ENCODE results near the gene EGFL7.

The EGFL7 gene

DNA sequence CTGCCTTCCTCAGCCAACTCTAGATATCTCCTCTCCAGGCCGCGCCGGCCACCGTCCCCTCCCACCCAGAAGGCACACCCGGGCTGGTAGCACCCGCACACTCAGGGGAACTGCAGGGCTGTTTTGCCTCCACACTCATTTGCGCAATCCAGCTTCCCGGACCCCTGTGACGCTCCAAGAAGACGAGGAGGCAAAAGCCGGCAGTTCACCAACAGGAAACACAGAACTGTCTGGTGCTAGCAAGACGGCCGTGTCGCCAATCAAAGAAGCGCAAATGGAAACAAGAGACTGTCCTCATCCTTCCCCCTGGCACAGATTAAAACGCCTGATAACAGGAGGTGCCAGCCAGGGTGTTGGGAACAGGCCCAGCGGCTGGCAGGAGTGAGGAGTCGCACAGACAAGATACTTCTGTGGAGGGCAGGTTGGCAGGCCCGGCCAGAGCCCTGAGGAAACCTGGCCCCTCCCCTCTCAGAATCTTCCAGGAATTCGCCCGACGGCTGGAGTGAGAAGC lies 16.8 kb downstream of the EGFL7 start:
- Histone ChIP-seq H3K36me3 (ENCODE audit: control insufficient read depth in 5 of 5, insufficient read depth in 5 of 5, low read length in 5 of 5) (peaks cover 0 to 33% (median 29%) of the 10 kb centered on the region in 5 donors), H3K4me3 (ENCODE audit: low read depth in 1 of 5, low read length in 5 of 5) (peak overlapping the region in 2 of 5 donors; percentile 24 to 50), H3K4me1 (ENCODE audit: control insufficient read depth in 5 of 5, insufficient read depth in 5 of 5, low read length in 5 of 5) (peaks cover 2 to 82% (median 74%) of the 10 kb centered on the region in 5 donors), H3K27ac (ENCODE audit: low read depth, low read length) (peak overlapping the region; percentile 81), H3K9ac (ENCODE audit: low read length in 5 of 5) (peak overlapping the region in 3 of 5 donors; percentile 30 to 71 (median 33)), H3K9me3 (ENCODE audit: control insufficient read depth in 5 of 5, low read length in 5 of 5) (no peaks in the 10 kb centered on the region), H3K27me3 (ENCODE audit: control insufficient read depth in 5 of 5, insufficient read depth in 4 of 5, low read length in 5 of 5) (no peaks in the 10 kb centered on the region)

DNA sequence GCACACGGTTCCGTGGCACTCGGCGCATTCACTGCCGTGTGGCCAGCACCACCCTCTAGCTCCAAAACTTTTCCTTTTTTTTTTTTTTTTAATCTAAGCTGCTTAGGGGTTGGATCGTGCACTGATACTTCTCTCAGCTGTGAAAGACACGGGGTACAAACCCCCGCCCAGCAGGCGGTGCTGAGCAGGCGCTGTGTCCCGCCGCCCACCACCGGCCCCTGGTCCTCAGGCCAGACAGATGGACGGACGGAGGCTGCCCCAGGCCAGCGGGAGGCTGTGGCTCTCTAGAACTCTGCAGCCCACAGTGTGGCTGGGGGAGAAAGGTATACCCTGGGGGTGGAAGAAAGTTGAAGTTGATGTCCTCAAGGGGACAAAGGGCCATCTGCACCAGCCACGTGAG lies 18.3 kb downstream of the EGFL7 start:
- Histone ChIP-seq H3K27ac (ENCODE audit: low read depth, low read length) (peak overlapping the region; percentile 86), H3K9me3 (ENCODE audit: control insufficient read depth in 5 of 5, low read length in 5 of 5) (no peaks in the 10 kb centered on the region), H3K9ac (ENCODE audit: low read length in 5 of 5) (peak overlapping the region in 1 of 5 donors; percentile 19), H3K4me1 (ENCODE audit: control insufficient read depth in 5 of 5, insufficient read depth in 5 of 5, low read length in 5 of 5) (peaks cover 2 to 94% (median 84%) of the 10 kb centered on the region in 5 donors), H3K4me3 (ENCODE audit: low read depth in 1 of 5, low read length in 5 of 5) (no peak overlapping the region), H3K36me3 (ENCODE audit: control insufficient read depth in 5 of 5, insufficient read depth in 5 of 5, low read length in 5 of 5) (peaks cover 0 to 21% (median 18%) of the 10 kb centered on the region in 5 donors), H3K27me3 (ENCODE audit: control insufficient read depth in 5 of 5, insufficient read depth in 4 of 5, low read length in 5 of 5) (no peaks in the 10 kb centered on the region)

DNA sequence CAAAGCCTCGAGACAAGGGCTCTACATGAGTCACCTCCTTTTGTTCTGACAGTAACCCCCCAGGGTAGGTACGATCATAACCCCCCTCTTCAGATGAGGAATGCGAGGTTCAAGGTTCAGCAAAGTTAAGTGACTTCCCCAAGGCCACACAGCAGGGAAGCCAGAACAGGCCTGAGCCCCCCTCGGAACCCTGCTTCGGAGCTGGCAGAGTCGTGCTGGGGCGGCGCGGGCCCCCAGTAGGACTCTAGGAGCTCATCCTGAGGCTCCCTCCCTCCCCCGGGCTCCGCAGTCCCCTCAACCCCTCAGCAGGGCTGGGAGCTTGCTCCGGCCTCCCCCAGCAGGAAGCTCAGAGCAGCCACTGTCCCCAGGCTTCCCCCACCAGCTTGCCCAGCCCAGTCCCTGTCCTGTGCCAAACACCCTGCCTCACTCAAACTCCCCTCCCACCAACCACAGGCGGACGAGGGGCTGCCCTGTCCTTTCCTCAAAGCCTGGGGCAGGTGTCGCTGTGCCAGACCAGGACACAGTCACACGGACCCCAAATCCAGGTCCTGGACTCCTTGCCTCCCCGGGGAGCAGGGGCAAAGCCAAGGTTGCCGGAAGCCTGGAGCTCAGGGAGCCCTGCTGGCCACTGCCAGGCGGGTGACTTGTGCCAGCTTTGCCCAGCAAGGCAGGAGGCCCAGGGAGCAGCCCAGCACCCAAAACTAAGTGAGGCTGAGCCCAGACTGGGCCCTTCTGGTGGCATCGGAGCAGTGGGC lies 19.4 kb downstream of the EGFL7 start:
- H3K27me3 ChIP-seq (ENCODE audit: control insufficient read depth in 5 of 5, insufficient read depth in 4 of 5, low read length in 5 of 5) = no peaks in the 10 kb centered on the region
- H3K36me3 ChIP-seq (ENCODE audit: control insufficient read depth in 5 of 5, insufficient read depth in 5 of 5, low read length in 5 of 5) = peaks cover 0 to 11% (median 8%) of the 10 kb centered on the region in 5 donors
- peak overlapping the region in 4 of 5 donors; percentile 30 to 68 (median 57) for H3K9ac ChIP-seq (ENCODE audit: low read length in 5 of 5)
- no peaks in the 10 kb centered on the region for H3K9me3 ChIP-seq (ENCODE audit: control insufficient read depth in 5 of 5, low read length in 5 of 5)
- peak overlapping the region; percentile 86 for H3K27ac ChIP-seq (ENCODE audit: low read depth, low read length)
- peaks cover 2 to 93% (median 91%) of the 10 kb centered on the region in 5 donors for H3K4me1 ChIP-seq (ENCODE audit: control insufficient read depth in 5 of 5, insufficient read depth in 5 of 5, low read length in 5 of 5)
- H3K4me3 ChIP-seq (ENCODE audit: low read depth in 1 of 5, low read length in 5 of 5) = peak overlapping the region in 4 of 5 donors; percentile 11 to 83 (median 38)

DNA sequence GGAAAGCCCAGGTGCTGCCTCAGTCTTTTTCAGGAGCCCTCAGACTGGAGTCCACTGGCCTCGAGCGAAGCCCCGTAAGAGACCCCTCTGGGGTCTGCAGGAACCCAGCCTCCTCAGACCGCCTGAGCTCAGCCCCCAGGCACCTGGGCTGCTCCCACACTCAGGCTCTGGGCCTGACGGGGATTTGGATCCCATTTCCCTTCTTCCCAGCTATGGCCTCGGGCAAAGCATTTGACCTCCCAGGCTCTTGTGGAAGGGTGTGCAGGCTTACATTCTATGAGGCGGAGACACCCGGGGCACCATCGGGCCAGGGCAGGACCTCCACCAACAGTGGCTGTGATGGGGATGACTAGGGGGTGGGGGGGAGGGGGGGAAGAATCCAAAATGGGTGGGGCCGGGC lies 20.0 kb downstream of the EGFL7 start:
- Histone ChIP-seq H3K27me3 (ENCODE audit: control insufficient read depth in 5 of 5, insufficient read depth in 4 of 5, low read length in 5 of 5) (no peaks in the 10 kb centered on the region), H3K9ac (ENCODE audit: low read length in 5 of 5) (peak overlapping the region in 3 of 5 donors; percentile 48 to 68 (median 66)), H3K36me3 (ENCODE audit: control insufficient read depth in 5 of 5, insufficient read depth in 5 of 5, low read length in 5 of 5) (peaks cover 0 to 11% (median 4%) of the 10 kb centered on the region in 5 donors), H3K27ac (ENCODE audit: low read depth, low read length) (peak overlapping the region; percentile 86), H3K4me1 (ENCODE audit: control insufficient read depth in 5 of 5, insufficient read depth in 5 of 5, low read length in 5 of 5) (peaks cover 2 to 91% (median 86%) of the 10 kb centered on the region in 5 donors), H3K4me3 (ENCODE audit: low read depth in 1 of 5, low read length in 5 of 5) (peak overlapping the region in 3 of 5 donors; percentile 11 to 83 (median 41)), H3K9me3 (ENCODE audit: control insufficient read depth in 5 of 5, low read length in 5 of 5) (no peaks in the 10 kb centered on the region)

DNA sequence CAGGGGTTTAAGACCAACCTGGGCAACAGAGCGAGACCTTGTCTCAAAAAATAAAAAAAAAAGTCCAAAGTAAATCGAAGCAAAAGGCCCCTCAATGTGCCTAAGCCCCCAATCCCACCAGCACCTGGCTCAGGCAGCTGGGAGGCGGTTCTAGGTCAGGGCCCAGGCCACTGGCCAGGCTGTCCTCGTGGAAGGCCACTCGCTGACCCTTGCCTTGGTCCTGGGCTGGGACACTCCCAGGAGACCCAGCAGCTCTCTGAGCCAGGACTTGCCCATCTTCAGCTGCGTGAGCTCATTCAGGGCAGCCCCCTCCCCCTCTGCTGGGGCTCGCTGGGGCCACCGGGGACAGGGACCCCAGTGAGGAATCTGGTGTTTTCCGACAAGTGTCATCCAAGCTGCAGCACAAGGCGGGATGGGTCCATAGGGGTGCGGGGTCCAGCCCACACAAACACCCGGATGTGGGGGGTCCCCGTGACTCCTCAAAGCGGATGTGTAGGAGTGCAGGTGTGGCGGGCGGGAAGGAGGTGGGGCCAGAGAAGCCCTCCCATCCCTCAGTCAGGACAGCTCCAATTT lies 20.5 kb downstream of the EGFL7 start:
- Histone ChIP-seq H3K36me3 (ENCODE audit: control insufficient read depth in 5 of 5, insufficient read depth in 5 of 5, low read length in 5 of 5) (peaks cover 0 to 11% (median under 1%) of the 10 kb centered on the region in 5 donors), H3K27me3 (ENCODE audit: control insufficient read depth in 5 of 5, insufficient read depth in 4 of 5, low read length in 5 of 5) (no peaks in the 10 kb centered on the region), H3K4me3 (ENCODE audit: low read depth in 1 of 5, low read length in 5 of 5) (peak overlapping the region; percentile 70 to 93 (median 79)), H3K9ac (ENCODE audit: low read length in 5 of 5) (peak overlapping the region in 1 of 5 donors; percentile 97), H3K4me1 (ENCODE audit: control insufficient read depth in 5 of 5, insufficient read depth in 5 of 5, low read length in 5 of 5) (peaks cover 2 to 91% (median 86%) of the 10 kb centered on the region in 5 donors), H3K27ac (ENCODE audit: low read depth, low read length) (peak overlapping the region; percentile 86), H3K9me3 (ENCODE audit: control insufficient read depth in 5 of 5, low read length in 5 of 5) (no peaks in the 10 kb centered on the region)

DNA sequence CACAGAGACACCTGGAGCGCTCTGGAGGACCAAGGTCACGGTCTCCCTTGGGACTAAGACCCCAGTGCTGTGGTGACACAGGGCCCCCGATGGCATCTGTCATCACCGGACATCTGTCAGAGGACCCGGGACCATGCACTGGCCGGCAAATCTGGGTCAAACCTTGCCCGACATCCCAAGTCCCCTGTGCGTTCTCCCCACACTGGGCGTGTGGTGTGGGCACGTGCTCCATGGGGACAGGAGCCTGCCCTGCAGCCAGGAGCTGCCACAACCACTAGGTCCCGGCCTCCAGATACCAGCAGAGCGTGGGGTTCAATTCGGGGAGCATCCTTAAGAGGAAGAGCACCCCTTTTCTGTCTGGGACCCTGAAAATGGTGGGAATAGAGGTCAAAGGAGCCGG lies 21.0 kb downstream of the EGFL7 start:
- no peaks in the 10 kb centered on the region for H3K9me3 ChIP-seq (ENCODE audit: control insufficient read depth in 5 of 5, low read length in 5 of 5)
- peak overlapping the region; percentile 70 to 93 (median 79) for H3K4me3 ChIP-seq (ENCODE audit: low read depth in 1 of 5, low read length in 5 of 5)
- peak overlapping the region; percentile 86 for H3K27ac ChIP-seq (ENCODE audit: low read depth, low read length)
- peak overlapping the region in 3 of 5 donors; percentile 49 to 97 (median 88) for H3K9ac ChIP-seq (ENCODE audit: low read length in 5 of 5)
- peaks cover 3 to 91% (median 86%) of the 10 kb centered on the region in 5 donors for H3K4me1 ChIP-seq (ENCODE audit: control insufficient read depth in 5 of 5, insufficient read depth in 5 of 5, low read length in 5 of 5)
- no peaks in the 10 kb centered on the region for H3K27me3 ChIP-seq (ENCODE audit: control insufficient read depth in 5 of 5, insufficient read depth in 4 of 5, low read length in 5 of 5)
- H3K36me3 ChIP-seq (ENCODE audit: control insufficient read depth in 5 of 5, insufficient read depth in 5 of 5, low read length in 5 of 5) = peaks cover 0 to 11% (median 0%) of the 10 kb centered on the region in 5 donors

DNA sequence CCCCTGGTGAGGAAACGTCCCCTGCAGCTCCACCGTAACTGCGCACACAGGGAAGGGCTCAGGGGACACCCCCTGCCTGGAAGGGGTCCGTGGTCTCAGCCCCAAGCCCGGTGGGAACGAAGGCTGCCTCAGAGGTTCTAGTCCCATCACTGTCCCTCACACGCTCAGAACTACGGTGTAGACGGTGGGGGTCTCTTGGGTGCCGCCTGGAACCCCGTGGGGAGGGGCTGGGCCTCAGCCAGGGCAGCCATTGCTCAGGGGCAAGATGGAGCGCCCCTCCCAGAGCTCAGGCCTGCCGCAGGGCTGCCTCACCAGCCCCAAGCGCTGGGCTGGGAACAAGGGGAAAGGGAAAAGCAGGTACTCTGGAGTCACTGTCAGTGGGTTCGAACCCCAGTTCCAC lies 21.6 kb downstream of the EGFL7 start:
- Histone ChIP-seq H3K4me1 (ENCODE audit: control insufficient read depth in 5 of 5, insufficient read depth in 5 of 5, low read length in 5 of 5) (peaks cover 3 to 91% (median 86%) of the 10 kb centered on the region in 5 donors), H3K4me3 (ENCODE audit: low read depth in 1 of 5, low read length in 5 of 5) (peak overlapping the region; percentile 73 to 93 (median 79)), H3K27me3 (ENCODE audit: control insufficient read depth in 5 of 5, insufficient read depth in 4 of 5, low read length in 5 of 5) (no peaks in the 10 kb centered on the region), H3K9ac (ENCODE audit: low read length in 5 of 5) (peak overlapping the region; percentile 10 to 97 (median 88)), H3K27ac (ENCODE audit: low read depth, low read length) (peak overlapping the region; percentile 86), H3K36me3 (ENCODE audit: control insufficient read depth in 5 of 5, insufficient read depth in 5 of 5, low read length in 5 of 5) (peaks cover 0 to 11% (median 0%) of the 10 kb centered on the region in 5 donors), H3K9me3 (ENCODE audit: control insufficient read depth in 5 of 5, low read length in 5 of 5) (no peaks in the 10 kb centered on the region)

DNA sequence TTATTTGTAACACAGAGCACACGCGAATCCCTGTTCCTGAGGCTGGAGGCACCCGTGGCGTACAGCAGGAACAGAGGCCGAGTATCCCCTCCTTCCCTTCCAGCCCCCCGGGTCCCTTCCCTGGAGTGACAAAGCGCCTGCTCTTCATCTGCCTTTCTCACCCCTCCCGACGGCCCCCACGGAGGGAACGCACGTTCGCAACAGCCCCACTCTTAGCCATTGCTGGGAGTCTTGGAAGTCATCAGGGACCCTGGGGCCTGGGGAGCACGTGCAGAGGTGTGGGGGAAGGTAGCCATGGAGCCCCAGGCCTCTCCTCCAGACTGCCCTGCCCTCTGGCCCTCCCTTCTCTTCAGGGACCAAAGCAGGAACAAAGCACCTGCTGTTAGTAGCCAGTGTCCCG lies 22.1 kb downstream of the EGFL7 start:
- Histone ChIP-seq H3K9me3 (ENCODE audit: control insufficient read depth in 5 of 5, low read length in 5 of 5) (no peaks in the 10 kb centered on the region), H3K27ac (ENCODE audit: low read depth, low read length) (peak overlapping the region; percentile 86), H3K4me1 (ENCODE audit: control insufficient read depth in 5 of 5, insufficient read depth in 5 of 5, low read length in 5 of 5) (peaks cover 3 to 89% (median 86%) of the 10 kb centered on the region in 5 donors), H3K9ac (ENCODE audit: low read length in 5 of 5) (peak overlapping the region; percentile 16 to 97 (median 88)), H3K4me3 (ENCODE audit: low read depth in 1 of 5, low read length in 5 of 5) (peak overlapping the region; percentile 73 to 93 (median 79)), H3K27me3 (ENCODE audit: control insufficient read depth in 5 of 5, insufficient read depth in 4 of 5, low read length in 5 of 5) (no peaks in the 10 kb centered on the region), H3K36me3 (ENCODE audit: control insufficient read depth in 5 of 5, insufficient read depth in 5 of 5, low read length in 5 of 5) (peaks cover 0 to 8% (median 0%) of the 10 kb centered on the region in 5 donors)

DNA sequence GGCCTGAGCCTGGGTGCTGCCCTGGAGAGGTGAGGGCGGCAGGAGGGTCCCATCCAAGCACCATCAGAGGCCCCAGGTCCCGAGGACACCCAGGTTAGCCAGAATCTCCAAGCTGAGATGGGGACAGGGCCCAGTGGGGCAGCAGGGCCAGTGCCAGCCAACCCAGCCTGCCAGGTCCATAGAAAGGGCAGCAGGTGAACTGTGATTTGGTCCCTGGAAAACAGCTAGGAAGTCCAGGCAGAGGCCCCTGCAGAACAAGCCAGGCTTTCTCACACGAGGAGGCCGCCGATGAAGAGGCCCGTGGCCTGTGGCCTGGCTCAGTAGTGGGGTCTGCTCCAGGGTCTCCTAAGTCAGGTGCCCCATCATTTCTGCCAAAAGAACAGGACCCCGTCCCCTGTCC lies 22.5 kb downstream of the EGFL7 start:
- Histone ChIP-seq H3K27ac (ENCODE audit: low read depth, low read length) (peak overlapping the region; percentile 86), H3K36me3 (ENCODE audit: control insufficient read depth in 5 of 5, insufficient read depth in 5 of 5, low read length in 5 of 5) (peaks cover 0 to 8% (median 0%) of the 10 kb centered on the region in 5 donors), H3K9me3 (ENCODE audit: control insufficient read depth in 5 of 5, low read length in 5 of 5) (no peaks in the 10 kb centered on the region), H3K9ac (ENCODE audit: low read length in 5 of 5) (peak overlapping the region; percentile 16 to 97 (median 88)), H3K4me1 (ENCODE audit: control insufficient read depth in 5 of 5, insufficient read depth in 5 of 5, low read length in 5 of 5) (peaks cover 2 to 89% (median 87%) of the 10 kb centered on the region in 5 donors), H3K4me3 (ENCODE audit: low read depth in 1 of 5, low read length in 5 of 5) (peak overlapping the region; percentile 73 to 93 (median 79)), H3K27me3 (ENCODE audit: control insufficient read depth in 5 of 5, insufficient read depth in 4 of 5, low read length in 5 of 5) (no peaks in the 10 kb centered on the region)

Measured in subcutaneous abdominal adipose tissue (tissue), 5 donors.